GM19467 (cell line): Measurements from ENCODE around the gene SLC4A1AP.

Experiments
- ATAC-seq: cut with Tn5 transposase; IDR thresholded peaks from one replicate; pipeline ENCODE4 v1.9.1; 2021; ENCODE audit warnings: mild to moderate bottlenecking, moderate library complexity; ENCODE audit not compliant: unreplicated experiment

The SLC4A1AP gene

GRCh38 chr2:27702302-27702701, 38.6 kb downstream of the SLC4A1AP start:
- no peak for ATAC-seq

GRCh38 chr2:27703638-27704341, 40.1 kb downstream of the SLC4A1AP start:
- no peak for ATAC-seq

- no peak for ATAC-seq
These were observed 40.7 kb downstream of the SLC4A1AP start for GRCh38 chr2:27704342-27704876.

GRCh38 chr2:27705851-27706622, 42.3 kb downstream of the SLC4A1AP start:
- no peak for ATAC-seq

GRCh38 chr2:27707462-27708256, 44.0 kb downstream of the SLC4A1AP start:
- no peak for ATAC-seq

GRCh38 chr2:27708257-27708654, 44.6 kb downstream of the SLC4A1AP start:
- ATAC-seq: no peak

GRCh38 chr2:27708666-27709065, 45.0 kb downstream of the SLC4A1AP start:
- ATAC-seq: no peak

- ATAC-seq: no peak
These were observed 45.6 kb downstream of the SLC4A1AP start for GRCh38 chr2:27709326-27709725.

- ATAC-seq: no peak
These were observed 46.4 kb downstream of the SLC4A1AP start for GRCh38 chr2:27709960-27710575.

- no peak for ATAC-seq
These were observed 47.1 kb downstream of the SLC4A1AP start for GRCh38 chr2:27710640-27711430.

- no peak for ATAC-seq
These were observed 48.1 kb downstream of the SLC4A1AP start for GRCh38 chr2:27711804-27712203.

GRCh38 chr2:27712522-27712921, 48.8 kb downstream of the SLC4A1AP start:
- ATAC-seq: no peak

GRCh38 chr2:27713201-27713600, 49.5 kb downstream of the SLC4A1AP start:
- no peak for ATAC-seq

- ATAC-seq: no peak
These were observed 50.4 kb downstream of the SLC4A1AP start for GRCh38 chr2:27714053-27714452.

GRCh38 chr2:27714851-27715291, 51.2 kb downstream of the SLC4A1AP start:
- no peak for ATAC-seq

GRCh38 chr2:27715318-27716210, 51.9 kb downstream of the SLC4A1AP start:
- ATAC-seq: no peak

GRCh38 chr2:27716301-27717069, 52.8 kb downstream of the SLC4A1AP start:
- ATAC-seq: no peak

GRCh38 chr2:27717070-27717795, 53.5 kb downstream of the SLC4A1AP start:
- no peak for ATAC-seq
